Stimulated activated CD4-positive, alpha-beta T cell treated with anti-CD3 and anti-CD28 coated beads, Interleukin-15, amount 100 ng/mL, for 24 hours (primary cell): ENCODE results near the gene C19orf67.

Source experiments
- DNase-seq: peaks from one replicate; pipeline ENCODE4 v3.0.0-alpha.2; 2020

Gene C19orf67

DNA sequence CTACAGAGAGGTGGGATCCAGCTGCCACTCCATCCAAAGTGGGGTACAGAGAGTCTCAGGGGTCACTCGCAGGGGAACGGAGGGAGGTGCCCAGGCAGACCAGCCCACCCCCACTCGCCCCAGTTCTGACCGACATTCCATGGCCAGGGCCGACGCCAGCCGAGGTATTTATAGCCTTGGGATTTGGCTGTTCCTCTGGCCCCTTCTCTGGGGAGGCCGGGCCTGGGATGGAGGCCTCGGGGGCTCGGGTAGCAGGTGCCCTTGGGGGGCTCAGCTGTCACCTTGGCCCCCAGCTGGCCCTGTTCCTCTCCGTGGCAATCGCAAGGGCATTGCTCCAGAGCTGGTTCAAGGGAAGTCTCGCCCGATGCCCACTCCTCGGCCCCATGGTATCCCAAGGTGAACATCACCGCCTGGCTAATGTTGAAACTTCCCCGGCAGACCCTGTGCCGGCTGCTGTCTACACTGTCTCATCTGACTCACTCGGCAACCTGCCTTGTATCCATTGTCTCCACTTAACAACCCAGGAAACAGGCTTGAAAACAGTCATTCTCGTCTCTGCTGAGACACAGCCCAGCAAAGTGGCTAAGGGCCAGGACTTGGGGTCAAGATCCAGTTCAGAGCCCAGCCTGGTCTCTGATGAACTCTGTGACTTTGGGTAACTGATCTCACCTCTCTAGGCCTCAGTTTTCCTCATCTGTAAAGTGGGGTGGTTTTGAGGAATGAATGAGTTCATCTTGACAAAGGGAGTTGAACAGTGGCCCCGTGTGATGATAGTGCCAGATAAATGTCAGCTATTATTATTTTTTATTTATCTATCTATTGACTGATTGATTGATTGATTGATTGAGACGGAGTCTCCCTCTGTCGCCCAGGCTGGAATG, 22.2 kb upstream of the C19orf67 start:
- no peak for DNase-seq

DNA sequence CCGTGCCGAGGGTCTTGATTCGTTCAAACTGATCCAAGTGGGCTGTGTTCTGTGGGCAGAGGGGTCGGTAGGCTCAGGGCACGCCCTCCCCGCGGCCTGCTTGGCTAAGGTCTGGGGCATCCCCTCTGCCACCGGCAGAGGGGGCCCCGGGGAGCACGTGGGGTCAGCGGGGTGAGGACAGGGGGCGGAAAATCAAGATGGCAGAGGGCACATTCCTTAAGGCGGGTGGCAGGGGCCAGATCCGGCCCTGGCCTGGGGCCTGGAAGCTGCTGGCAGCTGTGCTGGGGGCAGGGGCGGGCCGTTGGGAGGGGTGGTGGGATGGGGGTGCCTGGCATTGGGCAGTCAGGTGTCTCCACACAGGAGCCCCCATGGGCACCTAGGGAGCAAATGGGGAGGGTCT, 21.3 kb upstream of the C19orf67 start:
- DNase-seq = no peak

DNA sequence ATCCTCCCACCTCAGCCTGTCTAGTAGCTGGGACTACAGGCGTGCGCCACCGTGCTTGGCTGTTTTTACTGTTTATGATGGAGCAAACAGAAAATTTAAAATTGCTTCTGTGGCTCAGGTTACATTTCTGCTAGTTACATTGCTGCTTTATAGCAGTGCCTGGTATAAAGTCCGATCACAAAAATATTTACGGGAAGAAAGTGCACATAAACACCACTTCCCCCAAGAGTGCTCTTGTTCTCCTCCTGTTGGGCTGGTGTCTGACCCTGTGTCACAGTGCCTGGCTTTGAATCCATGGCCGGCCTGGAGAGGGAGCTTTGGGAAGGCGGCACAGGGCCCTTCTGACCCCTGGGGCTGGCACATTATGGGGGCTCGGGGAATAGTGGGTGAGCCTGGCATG, 20.1 kb upstream of the C19orf67 start:
- no peak for DNase-seq

DNA sequence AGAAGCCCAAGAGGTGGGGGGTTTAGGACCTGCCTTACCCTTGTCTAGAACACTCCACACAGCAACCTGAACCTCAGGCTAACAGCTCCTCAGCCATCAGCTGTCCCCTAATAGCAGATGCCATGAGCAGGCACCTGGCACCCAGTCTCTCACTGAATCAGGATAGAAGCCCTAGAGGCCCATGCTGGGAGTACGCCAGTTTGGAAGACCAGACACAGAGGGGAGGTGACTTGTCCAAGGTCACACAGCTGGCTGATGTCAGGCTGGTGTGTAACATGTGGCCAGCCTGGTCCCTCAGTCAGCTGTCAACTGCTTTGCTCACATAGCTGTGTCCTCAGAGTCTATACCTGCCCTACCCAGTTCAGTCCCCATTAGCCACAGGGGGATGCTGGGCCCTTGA, 17.7 kb upstream of the C19orf67 start:
- no peak for DNase-seq

DNA sequence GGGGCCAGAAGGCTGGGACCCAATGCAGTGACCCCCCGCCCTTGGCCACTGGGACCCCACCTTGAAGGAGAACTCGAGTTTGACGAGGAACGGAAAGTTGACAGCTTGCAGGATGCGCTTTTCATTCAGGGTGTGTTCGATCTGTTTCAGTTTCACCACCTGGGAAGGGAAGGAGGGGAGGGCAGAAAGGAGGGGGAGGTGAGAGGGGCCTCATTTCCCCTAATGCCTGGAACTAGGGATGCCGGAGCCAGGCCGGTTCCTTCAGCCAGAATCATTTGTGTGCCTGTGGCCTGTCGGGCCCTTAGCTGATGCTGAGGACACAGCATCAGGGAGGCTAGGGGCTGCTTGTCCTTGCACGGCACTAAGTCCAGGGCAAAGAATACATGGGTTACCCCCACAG, 17.2 kb upstream of the C19orf67 start:
- no peak for DNase-seq

DNA sequence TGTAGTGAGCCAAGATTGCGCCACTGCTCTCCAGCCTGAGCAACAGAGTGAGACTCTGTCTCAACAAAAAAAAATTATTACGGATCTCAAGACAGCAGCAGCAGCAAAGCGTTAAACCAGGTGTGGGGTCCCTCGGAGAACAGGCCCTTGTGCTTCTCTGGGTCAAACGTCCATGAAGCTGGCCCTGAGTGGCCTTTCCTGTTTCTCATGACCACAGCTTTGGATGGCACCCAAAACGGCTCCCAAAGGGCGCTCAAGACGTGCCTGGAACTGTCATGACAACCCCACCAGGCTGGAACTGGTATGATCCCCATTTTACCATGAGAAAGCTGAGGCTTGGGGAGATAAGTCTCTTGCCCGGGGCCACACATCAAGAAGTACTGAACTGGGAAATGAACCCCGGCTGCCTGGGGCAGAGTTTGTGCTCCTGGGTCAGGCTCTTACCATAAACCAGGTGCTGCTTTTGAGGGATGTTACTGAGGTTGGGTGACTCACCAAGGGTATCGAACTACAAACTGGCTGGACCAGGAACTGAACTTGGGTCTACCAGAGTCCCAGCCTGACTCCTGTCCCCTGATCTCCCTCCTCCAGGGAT, 16.6 kb upstream of the C19orf67 start:
- no peak for DNase-seq

DNA sequence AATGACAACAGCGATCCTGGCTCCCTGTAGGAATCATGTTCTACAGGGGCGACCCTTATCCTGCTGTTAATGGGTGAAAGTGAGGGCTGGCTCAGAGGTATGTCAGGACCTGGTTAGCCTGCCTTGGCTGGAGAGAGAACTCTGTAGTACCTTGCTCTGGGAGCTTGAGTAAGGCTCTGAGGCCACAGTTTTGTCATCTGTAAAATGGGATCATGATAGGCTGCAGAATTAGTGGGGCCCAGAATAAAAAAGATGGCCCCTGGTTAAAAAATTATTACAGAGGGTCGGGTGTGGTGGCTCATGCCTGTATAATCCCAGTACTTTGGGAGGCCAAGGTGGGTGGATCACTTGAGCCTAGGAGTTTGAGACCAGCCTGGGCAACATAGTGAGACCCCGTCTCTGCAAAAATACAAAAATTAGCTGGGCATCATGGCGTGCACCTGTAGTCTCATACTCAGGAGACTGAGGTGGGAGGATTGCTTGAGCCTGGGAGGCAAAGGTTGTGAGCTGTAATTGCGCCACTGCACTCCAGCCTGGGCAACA, 15.5 kb upstream of the C19orf67 start:
- DNase-seq = no peak

DNA sequence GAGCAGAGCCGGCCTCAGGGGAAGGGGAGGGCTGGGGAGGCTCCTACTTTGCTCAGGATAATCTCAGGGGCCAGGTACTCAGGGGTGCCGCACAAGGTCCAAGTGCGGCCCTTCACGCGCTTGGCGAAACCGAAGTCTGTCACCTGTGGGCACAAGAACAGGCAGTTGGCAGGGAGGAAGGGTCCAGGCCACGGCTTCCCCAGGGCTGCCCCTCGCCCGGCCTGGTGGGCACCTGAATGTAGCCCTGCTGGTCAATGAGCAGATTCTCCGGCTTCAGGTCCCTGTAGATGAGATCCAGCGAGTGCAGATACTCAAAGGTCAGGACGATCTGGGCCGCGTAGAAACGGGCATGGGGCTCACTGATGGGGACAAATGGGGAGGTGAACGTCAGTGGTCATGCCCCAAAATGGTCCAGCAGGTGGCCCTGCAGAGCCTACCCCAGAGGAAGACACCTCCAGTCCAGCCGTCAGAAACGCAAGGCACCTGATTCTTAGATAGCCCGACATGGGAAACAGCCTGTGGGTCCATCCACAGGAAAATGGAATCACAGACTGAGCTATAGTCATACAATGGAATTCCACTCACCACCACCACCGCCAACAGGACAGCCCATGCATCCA, 12.1 kb upstream of the C19orf67 start:
- no peak for DNase-seq

DNA sequence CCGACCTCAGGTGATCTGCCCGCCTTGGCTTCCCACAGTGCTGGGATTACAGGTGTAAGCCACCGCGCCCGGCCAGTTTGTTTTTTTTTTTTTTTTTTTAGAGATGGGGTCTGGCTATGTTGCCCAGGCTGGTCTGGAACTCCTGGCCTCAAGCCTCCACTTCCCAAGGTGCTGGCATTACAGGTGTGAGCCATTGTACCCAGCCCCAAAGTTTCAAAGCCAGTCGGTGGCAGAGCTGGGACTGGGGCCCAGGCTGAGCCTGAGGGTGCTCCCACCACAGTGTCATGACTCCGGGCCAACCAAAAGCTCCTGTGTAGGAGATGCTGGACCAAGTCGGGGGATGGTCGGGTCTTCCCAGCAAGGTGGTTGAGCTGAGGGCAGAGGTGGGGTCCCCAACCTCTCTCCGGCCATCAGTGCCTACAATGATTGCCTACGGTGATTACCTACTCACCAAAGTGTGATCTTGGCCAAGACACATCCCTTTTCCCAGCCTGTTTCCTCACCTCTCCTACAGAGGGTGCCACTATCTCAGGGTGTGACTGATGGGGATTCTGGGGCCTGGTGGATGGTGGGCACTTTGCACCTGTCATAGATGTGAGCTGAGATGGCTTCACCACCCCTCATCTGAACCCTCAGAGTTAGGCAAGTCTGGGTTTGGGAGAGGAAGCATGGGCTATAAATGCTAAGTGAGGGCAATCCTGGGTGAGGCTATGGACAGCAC, 10.8 kb upstream of the C19orf67 start:
- DNase-seq = no peak

DNA sequence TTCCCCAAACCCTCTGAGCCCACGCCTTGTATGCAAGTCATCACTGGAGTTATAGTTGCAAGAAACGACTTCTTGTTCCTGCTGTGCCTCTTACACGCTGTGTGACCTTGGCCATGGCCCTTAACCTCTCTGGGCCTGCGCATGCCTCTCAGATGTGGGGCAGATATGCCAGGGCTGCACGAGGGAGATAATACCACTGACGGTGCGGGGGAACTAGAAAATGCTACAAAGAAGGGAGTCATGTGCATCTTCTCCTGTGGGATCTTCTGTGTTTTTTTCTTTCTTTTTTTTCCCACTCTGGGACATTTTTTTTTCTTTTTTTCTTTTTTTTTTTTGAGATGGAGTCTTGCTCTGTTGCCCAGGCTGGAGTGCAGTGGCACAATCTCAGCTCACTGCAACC, 9.3 kb upstream of the C19orf67 start:
- DNase-seq = no peak

DNA sequence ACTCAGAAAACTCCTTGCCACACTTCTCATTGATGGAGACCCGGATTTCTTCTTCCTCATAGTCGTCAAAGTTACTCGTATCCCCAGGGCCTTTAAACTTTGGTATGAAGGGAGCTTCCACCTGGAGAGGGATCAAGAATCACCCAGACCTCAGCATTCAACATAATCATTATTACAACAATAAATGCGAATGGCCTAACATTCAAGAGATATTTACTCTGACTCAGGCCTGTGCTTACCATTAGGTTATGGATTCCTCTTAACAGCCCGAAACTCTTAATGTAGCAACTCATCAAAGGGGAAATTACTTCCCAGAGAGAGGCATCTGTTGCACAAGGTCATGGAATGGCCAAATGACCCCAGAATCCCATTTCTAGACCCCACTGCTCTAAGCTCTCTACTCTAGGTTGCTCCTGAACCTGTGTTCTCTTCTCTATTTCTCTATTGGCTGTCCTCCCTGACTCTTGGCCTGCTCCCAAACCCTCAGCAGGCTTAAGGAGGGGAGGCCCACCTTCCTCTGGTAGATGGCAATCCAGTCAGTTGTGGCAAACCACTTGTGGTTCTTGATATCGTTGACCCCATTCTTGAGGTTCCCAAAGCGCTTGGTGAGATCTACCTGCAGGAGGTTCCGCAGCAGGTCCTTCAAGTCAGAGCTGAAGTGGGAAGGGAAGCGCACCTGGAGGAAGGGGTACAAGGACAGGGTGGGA, 7.7 kb upstream of the C19orf67 start:
- DNase-seq = no peak

DNA sequence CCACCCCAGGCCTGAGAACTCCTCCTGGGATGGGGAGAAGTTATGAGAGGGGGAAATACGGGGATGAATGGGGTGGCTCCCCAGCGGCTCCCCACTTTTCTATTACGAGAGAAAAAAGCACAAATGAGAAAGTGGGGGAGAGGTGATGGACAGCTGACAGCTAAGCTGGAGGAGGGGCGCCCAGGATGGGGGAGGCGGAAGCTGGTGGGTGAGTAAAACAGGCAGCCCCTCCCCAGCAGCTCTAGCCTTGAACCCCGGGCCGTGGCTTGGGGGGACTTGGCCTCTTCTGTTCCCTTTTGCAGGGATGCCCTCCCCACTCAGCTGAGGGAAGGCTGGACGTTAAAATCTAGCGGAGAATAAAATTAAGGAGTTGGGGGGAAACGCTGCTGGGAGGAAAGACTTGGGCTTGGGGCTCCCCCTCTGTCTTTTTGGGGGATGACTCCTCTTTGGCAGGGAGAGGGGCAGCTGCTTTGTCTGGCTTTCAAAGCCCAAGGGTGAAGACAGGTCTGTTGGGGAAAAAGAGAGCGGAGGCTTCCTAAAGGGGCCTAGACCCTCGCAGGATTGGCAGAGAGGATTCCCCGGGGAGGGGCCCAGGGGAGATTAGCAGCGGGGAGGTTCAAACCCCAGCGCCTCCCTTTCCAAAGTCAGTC, 6.4 kb upstream of the C19orf67 start:
- DNase-seq = peak; percentile 65

DNA sequence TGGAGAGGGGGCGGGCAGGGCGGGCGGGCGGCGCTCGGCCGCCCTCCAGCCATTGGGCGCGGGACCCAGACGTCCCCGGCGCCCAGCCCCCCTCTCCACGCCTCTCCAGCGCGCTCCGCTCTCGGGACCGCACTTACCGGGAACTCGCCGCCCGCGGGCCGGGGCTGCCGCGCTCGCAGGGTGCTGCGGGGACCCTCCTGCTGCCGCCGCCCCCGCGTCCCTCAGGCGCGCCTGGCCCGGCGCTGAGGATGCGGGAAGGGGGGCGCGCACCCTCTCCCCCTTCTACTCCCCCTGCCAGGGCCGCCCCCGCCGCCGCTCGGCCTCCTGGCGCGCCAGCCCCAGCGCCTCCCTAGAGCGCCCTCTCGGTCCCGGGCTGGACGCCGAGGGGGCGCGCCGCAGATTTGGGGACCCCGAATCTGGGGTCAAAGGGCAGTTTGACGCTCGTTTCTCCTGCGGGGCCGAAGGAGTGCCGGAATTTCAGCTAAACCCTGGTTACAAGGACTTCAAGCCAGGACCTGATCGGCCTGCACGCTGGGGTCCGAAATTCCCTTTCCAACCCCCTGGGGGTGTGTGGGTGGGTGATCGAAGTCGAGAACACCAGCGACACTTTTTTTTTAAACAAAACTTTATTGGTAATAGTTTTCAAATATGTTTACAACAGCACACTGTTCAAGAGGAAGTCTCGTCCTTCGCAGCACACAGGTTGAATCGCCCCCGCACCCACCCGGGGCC, 5.7 kb upstream of the C19orf67 start:
- DNase-seq = peak; percentile 87

DNA sequence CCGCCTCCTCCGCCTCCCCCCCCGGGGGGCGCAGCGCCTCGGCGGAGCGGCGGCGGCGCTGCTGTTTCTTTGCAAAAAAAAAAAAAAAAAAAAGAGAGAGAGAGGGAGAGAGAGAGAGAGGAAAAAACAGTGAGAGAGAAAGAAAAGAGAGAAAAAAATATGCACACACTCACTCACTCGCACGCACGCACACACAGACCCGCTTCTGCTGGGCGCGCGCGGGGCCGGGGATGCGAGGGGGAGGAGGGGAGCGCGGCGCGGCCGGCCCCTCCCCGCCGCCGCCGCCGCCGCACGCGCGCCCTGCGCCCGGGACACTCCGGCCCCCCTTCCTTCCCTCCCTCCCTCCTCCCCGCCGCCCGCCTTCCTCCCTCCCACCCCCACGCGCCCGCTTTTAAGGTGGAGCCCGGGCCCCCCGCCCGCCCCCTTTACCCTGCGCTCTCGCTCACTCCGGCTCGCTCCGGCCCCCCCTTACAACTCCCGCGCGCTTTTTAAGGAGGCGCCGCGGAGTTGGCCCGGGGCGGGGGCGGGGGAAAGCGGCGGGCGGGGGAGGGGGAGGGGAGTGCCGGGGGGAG, 5.0 kb upstream of the C19orf67 start, which contains the start of gene SAMD1:
SAMD1 (minus strand) TSS at position 243 of the 572 bp plus-strand sequence.
- DNase-seq = peak; percentile 91

DNA sequence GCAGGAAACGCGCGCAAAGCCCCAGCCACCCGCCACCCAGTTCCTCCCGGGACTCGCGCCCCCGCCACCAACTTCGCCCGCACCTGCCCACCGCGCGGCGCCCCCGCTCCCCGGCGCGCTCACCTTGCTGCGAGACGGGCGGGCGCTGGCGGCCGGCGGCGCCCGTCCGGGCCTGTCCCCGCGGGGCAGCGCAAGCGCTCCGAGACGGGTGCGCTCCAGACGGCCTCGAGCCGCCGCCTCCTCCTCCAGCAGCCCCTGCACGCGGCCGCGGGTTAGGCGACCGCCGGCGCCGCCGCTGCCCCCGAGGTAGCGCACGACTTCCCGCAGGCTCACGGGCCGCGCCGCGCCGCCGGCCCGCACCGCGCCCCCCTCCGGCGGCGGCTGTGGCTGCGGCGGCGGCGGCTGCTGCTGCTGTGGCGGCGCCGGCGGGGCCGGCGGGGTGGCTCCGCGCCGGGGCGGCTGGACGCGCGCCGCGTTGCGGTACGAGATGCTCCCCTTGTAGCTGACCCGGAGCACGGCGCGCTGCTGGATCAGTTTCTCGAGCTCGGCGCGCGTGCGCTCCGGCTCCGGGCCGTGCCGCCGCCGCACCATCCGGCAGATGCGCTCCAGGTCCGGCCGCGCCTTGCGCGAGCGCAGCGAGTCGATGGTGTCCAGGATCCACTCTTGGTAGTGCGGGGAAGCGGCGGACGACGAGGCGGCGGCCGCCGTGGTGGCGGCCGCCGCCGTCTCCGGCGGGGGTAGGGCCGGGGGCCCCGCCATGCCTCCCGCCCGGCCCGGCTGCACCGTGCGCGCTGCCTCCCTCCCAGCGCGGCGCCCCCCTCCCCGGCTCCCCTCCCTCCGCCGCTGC, 4.3 kb upstream of the C19orf67 start:
- peak; percentile 64 for DNase-seq

DNA sequence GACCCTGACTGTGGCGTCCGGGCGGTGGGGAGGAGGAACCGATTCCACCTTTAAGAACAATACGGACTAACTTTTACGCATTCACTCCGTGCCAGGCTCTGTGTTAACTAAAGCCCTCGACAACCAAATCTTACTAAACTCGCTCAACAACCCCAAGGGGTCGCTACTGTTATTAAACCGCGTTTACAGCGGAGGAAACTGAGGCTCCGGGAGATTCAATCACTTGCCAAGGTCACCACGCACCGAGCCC, 3.8 kb upstream of the C19orf67 start:
- no peak for DNase-seq

DNA sequence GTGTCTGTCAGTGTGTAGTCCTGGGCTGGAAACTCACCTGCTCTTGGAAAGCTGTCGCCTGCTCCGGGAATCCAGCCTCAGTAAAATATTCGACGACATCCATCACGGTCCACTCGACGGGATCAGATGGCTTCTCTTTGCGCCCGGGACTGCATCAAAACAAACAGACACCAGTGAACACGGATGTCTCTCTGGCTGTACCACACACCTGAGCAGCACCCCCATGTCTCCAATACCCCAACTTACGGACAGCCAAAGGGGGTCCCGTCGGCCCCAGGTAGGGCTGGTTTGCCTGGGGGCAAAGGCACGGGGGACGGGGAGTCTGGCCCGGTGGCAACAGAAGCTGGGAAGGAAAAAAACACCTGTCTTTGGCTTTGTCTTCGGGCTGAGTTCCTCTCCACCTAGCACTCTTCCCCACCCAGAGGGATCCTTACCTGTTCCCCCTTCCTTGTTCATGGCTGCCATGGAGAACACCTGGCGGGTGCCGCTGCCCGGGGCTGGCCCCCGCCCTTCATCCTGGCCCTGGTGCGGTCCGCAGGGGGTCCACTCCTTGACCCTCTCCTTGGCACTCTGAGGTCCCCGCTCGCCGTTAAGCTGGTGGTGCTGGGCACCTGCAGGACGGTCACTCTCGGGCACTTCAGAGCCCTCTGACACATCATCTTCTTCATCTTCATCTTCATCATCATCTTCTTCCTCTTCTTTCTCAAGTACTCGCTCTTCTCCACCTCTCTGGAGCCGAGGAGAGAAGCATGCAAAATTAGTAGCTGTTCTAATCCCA, 3.2 kb upstream of the C19orf67 start:
- no peak for DNase-seq

DNA sequence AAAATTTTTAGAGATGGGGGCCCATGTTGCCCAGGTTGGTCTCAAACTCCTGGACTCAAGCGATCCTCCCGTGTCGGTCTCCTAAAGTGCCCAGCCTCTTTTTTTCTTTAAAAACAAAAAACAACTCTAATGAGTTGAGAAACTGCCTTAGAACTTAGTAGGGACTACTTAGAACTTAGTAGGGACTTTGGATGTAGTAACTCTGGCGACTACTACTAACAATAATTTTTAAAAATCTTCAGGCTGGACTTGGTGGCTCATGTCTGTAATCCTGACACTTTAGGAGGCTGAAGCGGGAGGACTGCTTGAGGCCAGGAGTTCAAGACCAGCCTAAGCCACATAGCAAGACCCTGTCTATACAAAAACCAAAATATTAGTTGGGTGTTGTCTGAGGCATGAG, 515 bp upstream of the C19orf67 start:
- DNase-seq = no peak

DNA sequence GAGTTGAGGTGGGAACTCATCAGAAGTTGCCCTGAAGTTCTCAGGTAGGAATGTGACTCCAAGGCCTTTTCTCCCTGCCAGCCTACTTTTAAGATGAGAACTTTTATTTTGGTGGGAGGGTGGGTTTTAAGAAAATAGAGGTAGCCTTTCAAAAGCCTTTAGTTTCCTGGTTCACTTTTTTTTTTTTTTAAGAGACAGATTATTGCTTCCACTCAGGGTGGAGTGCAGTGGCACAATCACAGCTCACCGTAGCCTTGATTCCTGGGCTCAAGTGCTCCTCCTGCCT, 3.0 kb downstream of the C19orf67 start:
- DNase-seq = no peak
